SK-N-SH treated with all-trans-retinoic acid at 6 μM for 48 hours (cell line): ENCODE data around the gene SKI.

Experiments
- ATAC-seq: fragments of 200-7000 bp; cut with Tn5 transposase; 3 replicates; pipeline ENCODE4 v1.9.1; 2020; ENCODE audit warnings: mild to moderate bottlenecking, moderate library complexity
- ARNTL ChIP-seq: fragments of 450-650 bp; formaldehyde crosslinking; IDR thresholded peaks from 2 replicates; pipeline ENCODE4 v1.5.0; 2020; ENCODE audit warnings: low read depth, mild to moderate bottlenecking, moderate library complexity, borderline replicate concordance
- BACH2 ChIP-seq: fragments of 250-450 bp; sonication (Bioruptor Pico); IDR thresholded peaks from 2 replicates; pipeline ENCODE4 v1.9.0; 2021; ENCODE audit warnings: mild to moderate bottlenecking, borderline replicate concordance
- CSDC2 ChIP-seq: fragments of 250-450 bp; sonication (Bioruptor Pico); IDR thresholded peaks from 2 replicates; pipeline ENCODE4 v1.5.0; 2020; ENCODE audit warnings: mild to moderate bottlenecking, moderate library complexity
- ESRRG ChIP-seq: fragments of 250-450 bp; sonication (Bioruptor Pico); IDR thresholded peaks from 2 replicates; pipeline ENCODE4 v1.6.1; 2021; ENCODE audit warnings: mild to moderate bottlenecking
- ISL1 ChIP-seq: fragments of 250-450 bp; sonication (Bioruptor Pico); IDR thresholded peaks from 2 replicates; pipeline ENCODE4 v2.1.2; 2022; ENCODE audit warnings: mild to moderate bottlenecking, moderate library complexity
- OSR1 ChIP-seq: fragments of 250-450 bp; sonication (Bioruptor Pico); IDR thresholded peaks from 2 replicates; pipeline ENCODE4 v1.8.0; 2022; ENCODE audit warnings: moderate library complexity, mild to moderate bottlenecking, inconsistent platforms
- RARB ChIP-seq: fragments of 250-450 bp; sonication (Bioruptor Pico); IDR thresholded peaks from 2 replicates; pipeline ENCODE4 v1.8.0; 2021; ENCODE audit warnings: mild to moderate bottlenecking, moderate library complexity
- SNAI2 ChIP-seq: fragments of 250-450 bp; sonication (Bioruptor Pico); IDR thresholded peaks from 2 replicates; pipeline ENCODE4 v1.5.0; 2020; ENCODE audit warnings: mild to moderate bottlenecking, moderate library complexity
- TCF4 ChIP-seq: fragments of 250-450 bp; sonication (Bioruptor Pico); IDR thresholded peaks from 2 replicates; pipeline ENCODE4 v1.8.0; 2021; ENCODE audit warnings: mild to moderate bottlenecking, moderate library complexity, borderline replicate concordance
- TOX ChIP-seq: fragments of 250-450 bp; sonication (Bioruptor Pico); IDR thresholded peaks from 2 replicates; pipeline ENCODE4 v1.8.0; 2021; ENCODE audit warnings: mild to moderate bottlenecking, moderate library complexity, borderline replicate concordance
- ZC3H10 ChIP-seq: fragments of 250-450 bp; sonication (Bioruptor Pico); IDR thresholded peaks from 2 replicates; pipeline ENCODE4 v1.5.1; 2021; ENCODE audit warnings: mild to moderate bottlenecking, moderate library complexity
- ZFP3 ChIP-seq: fragments of 250-450 bp; sonication (Bioruptor Pico); IDR thresholded peaks from 2 replicates; pipeline ENCODE4 v1.5.0; 2020; ENCODE audit warnings: mild to moderate bottlenecking, moderate library complexity
- ZFP30 ChIP-seq: fragments of 450-650 bp; formaldehyde crosslinking; IDR thresholded peaks from 2 replicates; pipeline ENCODE4 v1.5.0; 2022; ENCODE audit warnings: mild to moderate bottlenecking, moderate library complexity
- ZNF70 ChIP-seq: fragments of 450-650 bp; formaldehyde crosslinking; IDR thresholded peaks from 2 replicates; pipeline ENCODE4 v1.5.0; 2020; ENCODE audit warnings: mild to moderate bottlenecking, moderate library complexity
- ZNF8 ChIP-seq: fragments of 450-650 bp; formaldehyde crosslinking; IDR thresholded peaks from 2 replicates; pipeline ENCODE4 v1.5.0; 2020; ENCODE audit warnings: mild to moderate bottlenecking, moderate library complexity
- TF ChIP-seq, protein P1 (sequence below): fragments of 250-450 bp; sonication (Bioruptor Pico); IDR thresholded peaks from 2 replicates; pipeline ENCODE4 v1.8.0; 2021; ENCODE audit warnings: low read depth, mild to moderate bottlenecking, moderate library complexity, borderline replicate concordance
- TF ChIP-seq, protein P2 (sequence below): fragments of 250-450 bp; sonication (Bioruptor Pico); IDR thresholded peaks from 2 replicates; pipeline ENCODE4 v1.8.0; 2020; ENCODE audit warnings: mild to moderate bottlenecking, moderate library complexity, borderline replicate concordance
- TF ChIP-seq, protein P3 (sequence below): fragments of 250-450 bp; sonication (Bioruptor Pico); IDR thresholded peaks from 2 replicates; pipeline ENCODE4 v1.5.1; 2021; ENCODE audit warnings: mild to moderate bottlenecking, moderate library complexity
- TF ChIP-seq, protein P4 (sequence below): fragments of 250-450 bp; sonication (Bioruptor Pico); IDR thresholded peaks from 2 replicates; pipeline ENCODE4 v1.5.1; 2020; ENCODE audit warnings: low read depth, mild to moderate bottlenecking, moderate library complexity
- TF ChIP-seq, protein P5 (sequence below): fragments of 250-450 bp; sonication (Bioruptor Pico); IDR thresholded peaks from 2 replicates; pipeline ENCODE4 v1.5.0; 2020; ENCODE audit warnings: mild to moderate bottlenecking, moderate library complexity

SKI gene

DNA sequence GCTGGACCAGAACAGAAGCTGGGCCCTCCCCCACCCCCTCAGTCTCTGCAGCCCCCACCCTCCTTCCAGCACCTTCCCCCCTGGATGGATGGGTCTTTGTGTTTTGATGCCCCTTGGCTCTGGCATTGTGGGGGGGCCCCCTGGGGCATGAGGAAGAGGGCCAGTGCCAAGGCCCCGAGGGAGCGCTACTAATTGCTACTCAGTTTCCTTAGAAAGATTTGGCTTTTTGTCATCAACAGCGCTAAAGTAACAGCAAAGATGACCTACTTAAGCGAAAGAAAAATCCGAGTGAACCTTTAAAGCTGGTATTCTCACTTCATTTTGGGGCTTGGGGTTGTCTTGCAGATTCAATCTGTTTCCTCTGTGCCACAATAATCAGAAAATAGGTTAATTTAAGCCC, 63.5 kb downstream of the SKI start:
- TF ChIP-seq, protein P1, sequence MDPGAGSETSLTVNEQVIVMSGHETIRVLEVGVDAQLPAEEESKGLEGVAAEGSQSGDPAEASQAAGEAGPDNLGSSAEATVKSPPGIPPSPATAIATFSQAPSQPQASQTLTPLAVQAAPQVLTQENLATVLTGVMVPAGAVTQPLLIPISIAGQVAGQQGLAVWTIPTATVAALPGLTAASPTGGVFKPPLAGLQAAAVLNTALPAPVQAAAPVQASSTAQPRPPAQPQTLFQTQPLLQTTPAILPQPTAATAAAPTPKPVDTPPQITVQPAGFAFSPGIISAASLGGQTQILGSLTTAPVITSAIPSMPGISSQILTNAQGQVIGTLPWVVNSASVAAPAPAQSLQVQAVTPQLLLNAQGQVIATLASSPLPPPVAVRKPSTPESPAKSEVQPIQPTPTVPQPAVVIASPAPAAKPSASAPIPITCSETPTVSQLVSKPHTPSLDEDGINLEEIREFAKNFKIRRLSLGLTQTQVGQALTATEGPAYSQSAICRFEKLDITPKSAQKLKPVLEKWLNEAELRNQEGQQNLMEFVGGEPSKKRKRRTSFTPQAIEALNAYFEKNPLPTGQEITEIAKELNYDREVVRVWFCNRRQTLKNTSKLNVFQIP (CRISPR knock-in tag), result no peak
- TF ChIP-seq RARB (CRISPR knock-in tag) (no peak), TCF4 (CRISPR knock-in tag) (no peak)
- no peak for ATAC-seq

DNA sequence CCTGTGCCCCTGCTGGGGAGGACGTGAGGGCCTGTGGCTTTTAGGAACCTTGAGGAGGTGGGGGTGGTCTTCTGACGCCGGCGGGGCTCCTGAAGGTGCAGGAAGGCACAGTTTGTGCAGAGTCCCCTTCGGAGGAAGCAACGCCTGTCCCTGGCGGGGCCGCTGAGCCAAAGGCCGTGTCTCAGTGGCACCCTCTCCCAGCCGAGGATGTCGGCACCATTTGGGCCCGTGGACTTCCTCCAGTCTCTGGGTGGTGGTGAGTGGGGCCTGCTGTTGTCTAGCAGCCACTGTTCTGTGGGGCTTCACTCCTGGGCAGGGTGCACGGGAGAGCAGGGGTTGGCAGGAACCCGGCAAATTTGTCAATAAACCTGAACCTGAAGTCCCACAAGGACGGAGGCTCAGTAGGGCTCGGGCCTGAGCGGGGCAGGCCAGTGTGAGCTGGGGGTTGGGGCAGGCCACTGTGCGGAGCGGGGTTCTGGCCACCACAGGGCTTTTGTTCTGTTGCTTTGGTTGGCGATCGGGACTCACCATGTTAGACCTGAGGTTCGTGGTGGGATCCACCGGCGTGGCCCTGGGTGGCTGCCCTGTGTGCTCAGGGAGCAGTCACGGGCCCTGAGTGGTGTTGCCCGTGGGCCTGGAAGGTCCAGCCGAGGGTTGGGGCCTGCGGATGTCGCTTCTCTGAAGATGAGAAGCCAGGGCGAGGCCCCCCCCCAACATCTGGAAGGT, 64.8 kb downstream of the SKI start:
- TF ChIP-seq, protein P2, sequence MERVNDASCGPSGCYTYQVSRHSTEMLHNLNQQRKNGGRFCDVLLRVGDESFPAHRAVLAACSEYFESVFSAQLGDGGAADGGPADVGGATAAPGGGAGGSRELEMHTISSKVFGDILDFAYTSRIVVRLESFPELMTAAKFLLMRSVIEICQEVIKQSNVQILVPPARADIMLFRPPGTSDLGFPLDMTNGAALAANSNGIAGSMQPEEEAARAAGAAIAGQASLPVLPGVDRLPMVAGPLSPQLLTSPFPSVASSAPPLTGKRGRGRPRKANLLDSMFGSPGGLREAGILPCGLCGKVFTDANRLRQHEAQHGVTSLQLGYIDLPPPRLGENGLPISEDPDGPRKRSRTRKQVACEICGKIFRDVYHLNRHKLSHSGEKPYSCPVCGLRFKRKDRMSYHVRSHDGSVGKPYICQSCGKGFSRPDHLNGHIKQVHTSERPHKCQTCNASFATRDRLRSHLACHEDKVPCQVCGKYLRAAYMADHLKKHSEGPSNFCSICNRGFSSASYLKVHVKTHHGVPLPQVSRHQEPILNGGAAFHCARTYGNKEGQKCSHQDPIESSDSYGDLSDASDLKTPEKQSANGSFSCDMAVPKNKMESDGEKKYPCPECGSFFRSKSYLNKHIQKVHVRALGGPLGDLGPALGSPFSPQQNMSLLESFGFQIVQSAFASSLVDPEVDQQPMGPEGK (CRISPR knock-in tag), result no peak
- TF ChIP-seq ISL1, result no peak
- no peak for TF ChIP-seq ZNF70
- TF ChIP-seq ZFP30 (CRISPR knock-in tag), result no peak
- TF ChIP-seq RARB (CRISPR knock-in tag), result no peak
- TF ChIP-seq ZNF8 (CRISPR knock-in tag), result no peak
- TF ChIP-seq, protein P1 (CRISPR knock-in tag), result no peak
- no peak for TF ChIP-seq SNAI2 (CRISPR knock-in tag)
- TF ChIP-seq TOX (CRISPR knock-in tag), result no peak
- no peak for TF ChIP-seq ESRRG (CRISPR knock-in tag)
- TF ChIP-seq BACH2 (CRISPR knock-in tag), result no peak
- no peak for TF ChIP-seq ZC3H10
- no peak for TF ChIP-seq CSDC2 (CRISPR knock-in tag)
- TF ChIP-seq, protein P3, sequence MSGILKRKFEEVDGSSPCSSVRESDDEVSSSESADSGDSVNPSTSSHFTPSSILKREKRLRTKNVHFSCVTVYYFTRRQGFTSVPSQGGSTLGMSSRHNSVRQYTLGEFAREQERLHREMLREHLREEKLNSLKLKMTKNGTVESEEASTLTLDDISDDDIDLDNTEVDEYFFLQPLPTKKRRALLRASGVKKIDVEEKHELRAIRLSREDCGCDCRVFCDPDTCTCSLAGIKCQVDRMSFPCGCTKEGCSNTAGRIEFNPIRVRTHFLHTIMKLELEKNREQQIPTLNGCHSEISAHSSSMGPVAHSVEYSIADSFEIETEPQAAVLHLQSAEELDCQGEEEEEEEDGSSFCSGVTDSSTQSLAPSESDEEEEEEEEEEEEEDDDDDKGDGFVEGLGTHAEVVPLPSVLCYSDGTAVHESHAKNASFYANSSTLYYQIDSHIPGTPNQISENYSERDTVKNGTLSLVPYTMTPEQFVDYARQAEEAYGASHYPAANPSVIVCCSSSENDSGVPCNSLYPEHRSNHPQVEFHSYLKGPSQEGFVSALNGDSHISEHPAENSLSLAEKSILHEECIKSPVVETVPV (CRISPR knock-in tag), result no peak
- TF ChIP-seq, protein P4, sequence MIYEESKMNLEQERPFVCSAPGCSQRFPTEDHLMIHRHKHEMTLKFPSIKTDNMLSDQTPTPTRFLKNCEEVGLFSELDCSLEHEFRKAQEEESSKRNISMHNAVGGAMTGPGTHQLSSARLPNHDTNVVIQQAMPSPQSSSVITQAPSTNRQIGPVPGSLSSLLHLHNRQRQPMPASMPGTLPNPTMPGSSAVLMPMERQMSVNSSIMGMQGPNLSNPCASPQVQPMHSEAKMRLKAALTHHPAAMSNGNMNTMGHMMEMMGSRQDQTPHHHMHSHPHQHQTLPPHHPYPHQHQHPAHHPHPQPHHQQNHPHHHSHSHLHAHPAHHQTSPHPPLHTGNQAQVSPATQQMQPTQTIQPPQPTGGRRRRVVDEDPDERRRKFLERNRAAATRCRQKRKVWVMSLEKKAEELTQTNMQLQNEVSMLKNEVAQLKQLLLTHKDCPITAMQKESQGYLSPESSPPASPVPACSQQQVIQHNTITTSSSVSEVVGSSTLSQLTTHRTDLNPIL (CRISPR knock-in tag), result no peak
- TF ChIP-seq ARNTL, result no peak
- TF ChIP-seq TCF4 (CRISPR knock-in tag), result no peak
- TF ChIP-seq OSR1 (CRISPR knock-in tag), result no peak
- TF ChIP-seq, protein P5, sequence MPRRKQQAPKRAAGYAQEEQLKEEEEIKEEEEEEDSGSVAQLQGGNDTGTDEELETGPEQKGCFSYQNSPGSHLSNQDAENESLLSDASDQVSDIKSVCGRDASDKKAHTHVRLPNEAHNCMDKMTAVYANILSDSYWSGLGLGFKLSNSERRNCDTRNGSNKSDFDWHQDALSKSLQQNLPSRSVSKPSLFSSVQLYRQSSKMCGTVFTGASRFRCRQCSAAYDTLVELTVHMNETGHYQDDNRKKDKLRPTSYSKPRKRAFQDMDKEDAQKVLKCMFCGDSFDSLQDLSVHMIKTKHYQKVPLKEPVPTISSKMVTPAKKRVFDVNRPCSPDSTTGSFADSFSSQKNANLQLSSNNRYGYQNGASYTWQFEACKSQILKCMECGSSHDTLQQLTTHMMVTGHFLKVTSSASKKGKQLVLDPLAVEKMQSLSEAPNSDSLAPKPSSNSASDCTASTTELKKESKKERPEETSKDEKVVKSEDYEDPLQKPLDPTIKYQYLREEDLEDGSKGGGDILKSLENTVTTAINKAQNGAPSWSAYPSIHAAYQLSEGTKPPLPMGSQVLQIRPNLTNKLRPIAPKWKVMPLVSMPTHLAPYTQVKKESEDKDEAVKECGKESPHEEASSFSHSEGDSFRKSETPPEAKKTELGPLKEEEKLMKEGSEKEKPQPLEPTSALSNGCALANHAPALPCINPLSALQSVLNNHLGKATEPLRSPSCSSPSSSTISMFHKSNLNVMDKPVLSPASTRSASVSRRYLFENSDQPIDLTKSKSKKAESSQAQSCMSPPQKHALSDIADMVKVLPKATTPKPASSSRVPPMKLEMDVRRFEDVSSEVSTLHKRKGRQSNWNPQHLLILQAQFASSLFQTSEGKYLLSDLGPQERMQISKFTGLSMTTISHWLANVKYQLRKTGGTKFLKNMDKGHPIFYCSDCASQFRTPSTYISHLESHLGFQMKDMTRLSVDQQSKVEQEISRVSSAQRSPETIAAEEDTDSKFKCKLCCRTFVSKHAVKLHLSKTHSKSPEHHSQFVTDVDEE (CRISPR knock-in tag), result no peak
- no peak for TF ChIP-seq ZFP3 (CRISPR knock-in tag)
- ATAC-seq, result no peak
